Measurements from ENCODE around the gene AOPEP.

DNA sequence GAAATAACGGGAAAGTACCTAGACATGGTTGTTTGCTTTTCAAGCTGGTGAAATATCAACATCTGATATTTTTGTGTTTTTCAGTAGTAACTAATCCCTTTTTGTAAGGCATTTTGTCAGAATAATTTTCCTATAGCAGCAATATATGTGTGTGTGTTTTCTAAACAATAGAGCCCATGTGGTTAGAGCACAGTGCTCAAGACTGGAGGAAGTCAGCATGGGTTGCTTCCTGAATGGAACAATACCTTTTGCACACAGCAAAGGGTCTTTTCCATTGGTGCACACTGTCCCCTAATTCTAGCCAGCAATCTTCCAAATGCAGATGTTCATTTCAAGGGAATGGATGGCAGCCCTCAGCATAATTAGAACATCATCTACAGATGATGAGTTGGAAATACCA lies 270.1 kb downstream of the AOPEP start:
- TF ChIP-seq, protein P1, sequence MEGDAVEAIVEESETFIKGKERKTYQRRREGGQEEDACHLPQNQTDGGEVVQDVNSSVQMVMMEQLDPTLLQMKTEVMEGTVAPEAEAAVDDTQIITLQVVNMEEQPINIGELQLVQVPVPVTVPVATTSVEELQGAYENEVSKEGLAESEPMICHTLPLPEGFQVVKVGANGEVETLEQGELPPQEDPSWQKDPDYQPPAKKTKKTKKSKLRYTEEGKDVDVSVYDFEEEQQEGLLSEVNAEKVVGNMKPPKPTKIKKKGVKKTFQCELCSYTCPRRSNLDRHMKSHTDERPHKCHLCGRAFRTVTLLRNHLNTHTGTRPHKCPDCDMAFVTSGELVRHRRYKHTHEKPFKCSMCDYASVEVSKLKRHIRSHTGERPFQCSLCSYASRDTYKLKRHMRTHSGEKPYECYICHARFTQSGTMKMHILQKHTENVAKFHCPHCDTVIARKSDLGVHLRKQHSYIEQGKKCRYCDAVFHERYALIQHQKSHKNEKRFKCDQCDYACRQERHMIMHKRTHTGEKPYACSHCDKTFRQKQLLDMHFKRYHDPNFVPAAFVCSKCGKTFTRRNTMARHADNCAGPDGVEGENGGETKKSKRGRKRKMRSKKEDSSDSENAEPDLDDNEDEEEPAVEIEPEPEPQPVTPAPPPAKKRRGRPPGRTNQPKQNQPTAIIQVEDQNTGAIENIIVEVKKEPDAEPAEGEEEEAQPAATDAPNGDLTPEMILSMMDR (IDR thresholded peaks at IDR 0.05; ENCODE audit: poor library complexity, severe bottlenecking), result no peak
- TF ChIP-seq MXI1 (conservative IDR thresholded peaks at IDR 0.05; ENCODE audit: poor library complexity, severe bottlenecking), result no peak
